Measurements from ENCODE around the gene ZBED1.

DNA sequence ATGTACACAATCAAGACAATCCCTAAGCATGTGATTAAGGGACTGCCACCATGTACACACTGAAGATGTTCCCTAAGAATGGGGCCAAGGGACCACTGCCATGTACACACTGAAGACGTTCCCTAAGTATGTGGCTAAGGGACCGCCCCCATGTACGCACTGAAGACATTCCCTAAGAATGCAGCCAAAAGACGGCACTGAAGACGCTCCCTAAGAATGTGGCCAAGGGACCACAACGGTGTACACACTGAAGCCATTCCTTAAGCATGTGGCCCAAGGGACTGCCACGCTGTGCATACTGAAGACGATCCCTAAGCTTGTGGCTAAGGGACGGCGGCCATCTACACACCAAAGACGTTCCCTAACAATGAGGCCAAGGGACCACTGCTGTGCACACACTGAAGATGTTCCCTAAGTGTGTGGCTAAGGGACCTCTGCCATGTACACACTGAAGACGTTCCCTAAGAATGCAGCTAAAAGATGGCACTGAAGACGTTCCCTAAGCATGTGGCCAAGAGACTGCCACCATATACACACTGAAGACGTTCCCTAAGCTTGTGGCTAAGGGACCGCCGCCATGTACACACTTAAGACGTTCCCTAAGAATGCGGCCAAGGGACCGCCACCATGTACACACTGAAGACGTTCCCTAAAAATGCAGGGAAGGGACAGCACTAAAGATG, 26.4 kb downstream of the ZBED1 start:
- TF ChIP-seq, protein P1, sequence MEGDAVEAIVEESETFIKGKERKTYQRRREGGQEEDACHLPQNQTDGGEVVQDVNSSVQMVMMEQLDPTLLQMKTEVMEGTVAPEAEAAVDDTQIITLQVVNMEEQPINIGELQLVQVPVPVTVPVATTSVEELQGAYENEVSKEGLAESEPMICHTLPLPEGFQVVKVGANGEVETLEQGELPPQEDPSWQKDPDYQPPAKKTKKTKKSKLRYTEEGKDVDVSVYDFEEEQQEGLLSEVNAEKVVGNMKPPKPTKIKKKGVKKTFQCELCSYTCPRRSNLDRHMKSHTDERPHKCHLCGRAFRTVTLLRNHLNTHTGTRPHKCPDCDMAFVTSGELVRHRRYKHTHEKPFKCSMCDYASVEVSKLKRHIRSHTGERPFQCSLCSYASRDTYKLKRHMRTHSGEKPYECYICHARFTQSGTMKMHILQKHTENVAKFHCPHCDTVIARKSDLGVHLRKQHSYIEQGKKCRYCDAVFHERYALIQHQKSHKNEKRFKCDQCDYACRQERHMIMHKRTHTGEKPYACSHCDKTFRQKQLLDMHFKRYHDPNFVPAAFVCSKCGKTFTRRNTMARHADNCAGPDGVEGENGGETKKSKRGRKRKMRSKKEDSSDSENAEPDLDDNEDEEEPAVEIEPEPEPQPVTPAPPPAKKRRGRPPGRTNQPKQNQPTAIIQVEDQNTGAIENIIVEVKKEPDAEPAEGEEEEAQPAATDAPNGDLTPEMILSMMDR (IDR thresholded peaks at IDR 0.05) = no peak
- no peak for TF ChIP-seq POLR2AphosphoS5 (IDR thresholded peaks at IDR 0.05)
